ENCODE data around the gene RAB31. TPM values are rescaled to one million over a fixed set of nuclear protein-coding genes. Genes with fewer than 3 reads are reported as not detected.

The RAB31 gene
- total and polyA plus RNA-seq, 12 donors, result 46.6 to 365 (median 136) TPM

DNA sequence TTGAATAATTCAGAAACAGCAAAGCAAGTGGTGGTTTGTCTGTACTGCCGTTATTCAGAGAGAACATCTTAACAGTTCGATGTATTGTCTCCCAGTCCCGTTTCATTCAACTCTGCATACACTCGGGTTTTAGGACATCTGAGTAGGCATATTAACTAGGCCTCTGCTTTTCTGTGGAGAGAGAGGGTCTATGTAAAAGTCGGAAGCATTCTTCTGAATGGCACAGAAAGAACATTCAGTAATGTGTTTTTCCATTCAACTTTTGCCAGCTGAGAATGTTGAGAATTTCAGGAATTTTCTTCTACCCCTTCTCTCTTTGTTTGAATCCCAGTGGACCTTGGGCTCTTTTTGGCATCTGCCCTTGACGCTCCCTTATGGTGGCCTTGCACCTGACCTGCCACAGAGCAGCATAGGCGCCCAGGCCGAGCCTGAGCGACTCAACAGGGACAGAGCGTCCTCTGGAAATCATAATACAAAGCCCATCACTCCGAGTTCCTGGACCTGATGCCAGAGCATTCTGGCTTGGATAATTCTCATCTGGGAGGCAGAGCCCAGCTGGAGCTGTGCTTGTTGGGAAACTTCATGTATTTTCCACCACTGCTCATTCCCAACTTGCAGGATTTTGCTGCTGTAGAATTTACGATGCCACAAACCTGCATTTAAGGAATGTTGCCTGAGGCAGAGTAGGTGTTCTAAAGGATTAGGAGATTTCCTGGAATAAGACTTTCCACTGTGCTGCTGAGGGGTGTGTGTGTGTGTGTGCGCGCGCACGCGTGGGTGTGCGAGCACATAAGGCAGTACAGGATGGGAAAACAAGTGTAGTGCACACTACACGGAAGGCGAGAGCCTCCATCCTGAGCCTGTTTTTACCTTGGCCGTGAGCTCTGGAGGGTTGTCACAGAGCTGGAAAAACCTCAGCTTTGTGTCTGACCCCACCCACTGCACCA lies 100.5 kb downstream of the RAB31 start:
- WGBS, 4 donors, result 44 to 53% (median 50%) methylated on average over 21 of the region's 21 CpGs
- H3K27ac ChIP-seq, result peak overlapping the region; percentile 15 to 90 (median 67)
- H3K4me3 ChIP-seq, result no peak overlapping the region
- H3K9me3 ChIP-seq (replicated peaks in 1 of 3), result no peaks in the 10 kb centered on the region
- peak in 6 of 7 donors; percentile 44 to 86 (median 74) for DNase-seq
- TF ChIP-seq, protein P1, sequence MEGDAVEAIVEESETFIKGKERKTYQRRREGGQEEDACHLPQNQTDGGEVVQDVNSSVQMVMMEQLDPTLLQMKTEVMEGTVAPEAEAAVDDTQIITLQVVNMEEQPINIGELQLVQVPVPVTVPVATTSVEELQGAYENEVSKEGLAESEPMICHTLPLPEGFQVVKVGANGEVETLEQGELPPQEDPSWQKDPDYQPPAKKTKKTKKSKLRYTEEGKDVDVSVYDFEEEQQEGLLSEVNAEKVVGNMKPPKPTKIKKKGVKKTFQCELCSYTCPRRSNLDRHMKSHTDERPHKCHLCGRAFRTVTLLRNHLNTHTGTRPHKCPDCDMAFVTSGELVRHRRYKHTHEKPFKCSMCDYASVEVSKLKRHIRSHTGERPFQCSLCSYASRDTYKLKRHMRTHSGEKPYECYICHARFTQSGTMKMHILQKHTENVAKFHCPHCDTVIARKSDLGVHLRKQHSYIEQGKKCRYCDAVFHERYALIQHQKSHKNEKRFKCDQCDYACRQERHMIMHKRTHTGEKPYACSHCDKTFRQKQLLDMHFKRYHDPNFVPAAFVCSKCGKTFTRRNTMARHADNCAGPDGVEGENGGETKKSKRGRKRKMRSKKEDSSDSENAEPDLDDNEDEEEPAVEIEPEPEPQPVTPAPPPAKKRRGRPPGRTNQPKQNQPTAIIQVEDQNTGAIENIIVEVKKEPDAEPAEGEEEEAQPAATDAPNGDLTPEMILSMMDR (IDR thresholded peaks at IDR 0.05), result peak in 4 of 6 experiments; percentile 13 to 33 (median 28)
- TF ChIP-seq POLR2A (IDR thresholded peaks at IDR 0.05), result peak in 1 of 2 donors; percentile 19
- no peaks in the 10 kb centered on the region for H3K27me3 ChIP-seq
- peaks cover 27 to 50% of the 10 kb centered on the region in 2 donors for H3K4me1 ChIP-seq (replicated peaks in 1 of 2)
- intact Hi-C loops (cut with DNase I), result loop anchor here in 1 of 2 donors (10.0 kb wide), 1 partner anchor 66 kb away; no protein-coding TSS in a partner anchor
- no peaks in the 10 kb centered on the region for H3K36me3 ChIP-seq (replicated peaks in 1 of 2)

DNA sequence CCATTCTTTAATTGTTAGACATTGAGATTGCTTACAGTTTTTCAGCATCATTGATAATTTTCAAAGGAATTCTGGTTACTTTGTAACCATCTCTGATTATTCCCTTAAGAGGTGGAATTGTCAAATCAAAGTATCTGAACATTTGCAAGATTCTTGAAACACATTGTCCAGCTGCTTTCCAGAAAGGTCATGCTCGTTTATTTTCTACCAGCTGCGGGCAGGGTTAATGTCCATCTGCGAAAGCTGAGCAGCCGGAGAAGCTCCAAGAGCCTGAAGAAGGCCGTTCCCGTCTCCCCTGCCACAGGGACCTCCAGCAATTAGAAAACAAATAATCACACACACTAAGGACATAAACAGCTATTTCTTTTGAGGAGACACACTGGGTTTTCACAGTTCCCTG lies 101.6 kb downstream of the RAB31 start:
- Histone ChIP-seq H3K9me3 (replicated peaks in 1 of 3) (no peaks in the 10 kb centered on the region), H3K27me3 (no peaks in the 10 kb centered on the region), H3K4me1 (replicated peaks in 1 of 2) (peaks cover 17 to 44% of the 10 kb centered on the region in 2 donors), H3K36me3 (replicated peaks in 1 of 2) (peaks cover 0 to under 1% of the 10 kb centered on the region in 2 donors), H3K27ac (peak overlapping the region in 3 of 5 donors; percentile 30 to 76 (median 67)), H3K4me3 (no peak overlapping the region)
- intact Hi-C loops (cut with DNase I), result loop anchor here in 1 of 2 donors (10.0 kb wide), 1 partner anchor 65 kb away; no protein-coding TSS in a partner anchor
- TF ChIP-seq, protein P1 (IDR thresholded peaks at IDR 0.05), result no peak
- no peak for TF ChIP-seq POLR2A (IDR thresholded peaks at IDR 0.05)
- 68 to 80% (median 73%) methylated on average over 6 of the region's 6 CpGs for WGBS, 4 donors
- DNase-seq, result peak in 1 of 7 donors; percentile 20

DNA sequence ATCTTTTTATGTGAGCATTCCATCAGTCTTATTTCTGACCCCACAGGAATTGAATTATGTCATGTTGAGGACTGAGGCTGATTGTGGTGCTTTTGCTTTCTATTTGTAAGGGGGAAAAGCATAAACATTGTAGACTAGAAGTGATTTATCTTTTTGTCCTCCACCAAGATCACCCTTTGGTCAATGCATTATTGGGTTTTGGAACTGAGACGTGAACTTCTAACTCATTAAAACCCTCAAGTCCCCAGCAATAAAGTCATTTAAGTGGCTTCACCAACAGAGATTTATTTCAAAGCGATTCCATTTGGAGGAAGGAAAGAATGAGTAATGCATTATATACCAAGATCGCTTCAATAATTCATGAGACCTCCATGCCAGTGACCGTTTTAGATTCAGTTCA lies 102.2 kb downstream of the RAB31 start:
- intact Hi-C loops (cut with DNase I), result no loop called here
- peak overlapping the region in 2 of 5 donors; percentile 30 to 76 for H3K27ac ChIP-seq
- 68 to 84% (median 73%) methylated on average over 4 of the region's 4 CpGs for WGBS, 4 donors
- H3K36me3 ChIP-seq (replicated peaks in 1 of 2), result peaks cover 0 to 4% of the 10 kb centered on the region in 2 donors
- peaks cover 17 to 40% of the 10 kb centered on the region in 2 donors for H3K4me1 ChIP-seq (replicated peaks in 1 of 2)
- H3K9me3 ChIP-seq (replicated peaks in 1 of 3), result no peaks in the 10 kb centered on the region
- DNase-seq, result no peak
- TF ChIP-seq, protein P1 (IDR thresholded peaks at IDR 0.05), result no peak
- TF ChIP-seq POLR2A (IDR thresholded peaks at IDR 0.05), result no peak
- H3K4me3 ChIP-seq, result no peak overlapping the region
- H3K27me3 ChIP-seq, result no peaks in the 10 kb centered on the region

DNA sequence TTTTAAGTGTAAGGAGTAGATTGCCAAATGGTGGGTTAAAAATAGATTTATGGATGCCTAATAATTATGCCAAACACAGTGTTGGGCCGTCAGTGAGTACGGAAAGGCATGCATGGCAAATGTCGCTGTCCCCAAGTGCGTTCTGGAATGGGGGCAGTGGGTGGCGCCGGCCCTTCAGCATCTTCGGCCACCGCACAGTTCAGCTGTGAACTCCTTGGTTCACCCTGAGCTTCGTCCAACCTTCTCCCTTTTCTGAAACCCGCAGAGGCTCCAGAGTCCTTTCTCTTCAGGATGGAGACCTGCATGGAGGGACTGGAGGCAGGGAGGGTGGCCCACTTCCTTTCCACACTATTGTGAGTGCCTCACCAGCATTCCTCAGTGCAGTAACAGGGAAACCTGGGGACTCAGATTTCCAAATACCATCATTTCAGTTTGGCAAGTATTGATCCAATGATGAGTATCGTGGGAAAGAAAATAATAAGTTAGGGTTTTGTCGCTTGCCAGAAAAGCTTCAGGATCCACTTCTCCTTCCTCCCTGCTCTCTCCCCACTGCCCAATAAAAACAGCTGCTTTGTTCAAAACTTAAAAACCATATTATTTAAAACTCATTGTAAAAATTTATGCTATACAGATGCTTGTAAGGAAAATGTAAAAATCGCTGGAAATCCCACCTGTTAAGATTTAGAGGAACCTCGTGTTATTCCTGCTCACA lies 103.0 kb downstream of the RAB31 start:
- WGBS, 4 donors, result 90 to 93% (median 92%) methylated on average over 14 of the region's 14 CpGs
- peak in 1 of 7 donors; percentile 23 for DNase-seq
- Histone ChIP-seq H3K4me3 (no peak overlapping the region), H3K9me3 (replicated peaks in 1 of 3) (no peaks in the 10 kb centered on the region), H3K4me1 (replicated peaks in 1 of 2) (peaks cover 17 to 40% of the 10 kb centered on the region in 2 donors), H3K36me3 (replicated peaks in 1 of 2) (peaks cover 0 to 6% of the 10 kb centered on the region in 2 donors), H3K27ac (peak overlapping the region in 1 of 5 donors; percentile 30), H3K27me3 (no peaks in the 10 kb centered on the region)
- no peak for TF ChIP-seq POLR2A (IDR thresholded peaks at IDR 0.05)
- TF ChIP-seq, protein P1 (IDR thresholded peaks at IDR 0.05), result no peak
- intact Hi-C loops (cut with DNase I), result no loop called here
